Stimulated activated CD4-positive, alpha-beta T cell treated with anti-CD3 and anti-CD28 coated beads, TNF-alpha, amount 100 ng/mL, for 4 hours (primary cell): ENCODE results near the gene MLNR.
A peak's percentile ranks its signal among the peaks of the same experiment; 100 is the strongest.

Experiments used
- DNase-seq, 3 experiments: peaks; one replicate each; pipeline ENCODE4 v3.0.0-alpha.2; 2020; ENCODE audit warnings: low read depth in 3 of 3

The MLNR gene

GRCh38 chr13:49226613-49227012, 6.5 kb downstream of the MLNR start:
- DNase-seq, result no peak

GRCh38 chr13:49234741-49235140, 14.6 kb downstream of the MLNR start:
- no peak for DNase-seq

- no peak for DNase-seq
These were observed 15.8 kb downstream of the MLNR start for GRCh38 chr13:49235856-49236431.

- no peak for DNase-seq
These were observed 18.5 kb downstream of the MLNR start for GRCh38 chr13:49238621-49239020.

GRCh38 chr13:49240017-49240416, 19.9 kb downstream of the MLNR start:
- DNase-seq, result no peak

- DNase-seq, result no peak
These were observed 21.2 kb downstream of the MLNR start for GRCh38 chr13:49241296-49241695.

GRCh38 chr13:49245101-49245500, 25.0 kb downstream of the MLNR start:
- no peak for DNase-seq

- no peak for DNase-seq
These were observed 26.9 kb downstream of the MLNR start for GRCh38 chr13:49246850-49247642.

- peak; percentile 70 to 82 (median 76) for DNase-seq
These were observed 27.8 kb downstream of the MLNR start, which contains the start of gene CDADC1 for GRCh38 chr13:49247643-49248621. TSS of gene CDADC1 (plus strand) at chr13:49247925. CDS start at chr13:49248038, 113 bp downstream.

GRCh38 chr13:49248622-49249002, 28.5 kb downstream of the MLNR start:
- no peak for DNase-seq

- no peak for DNase-seq
These were observed 31.2 kb downstream of the MLNR start for GRCh38 chr13:49251326-49251725.

- DNase-seq, result no peak
These were observed 33.2 kb downstream of the MLNR start for GRCh38 chr13:49253310-49253709.

- no peak for DNase-seq
These were observed 33.9 kb downstream of the MLNR start for GRCh38 chr13:49254007-49254406.

- DNase-seq, result no peak
These were observed 36.7 kb downstream of the MLNR start for GRCh38 chr13:49256841-49257240.

- DNase-seq, result no peak
These were observed 38.1 kb downstream of the MLNR start for GRCh38 chr13:49258089-49258796.

GRCh38 chr13:49259586-49259985, 39.4 kb downstream of the MLNR start:
- no peak for DNase-seq

GRCh38 chr13:49262634-49263033, 42.5 kb downstream of the MLNR start:
- DNase-seq, result no peak

- no peak for DNase-seq
These were observed 45.7 kb downstream of the MLNR start for GRCh38 chr13:49265822-49266221.

- no peak for DNase-seq
These were observed 51.1 kb downstream of the MLNR start for GRCh38 chr13:49271264-49271663.
